GM21381 (cell line): ENCODE measurements around the gene OTUB2.
A peak's percentile ranks its signal among the peaks of the same experiment; 100 is the strongest.

Experiments
- ATAC-seq: cut with Tn5 transposase; IDR thresholded peaks from one replicate; pipeline ENCODE4 v1.9.1; 2021; ENCODE audit warnings: mild to moderate bottlenecking, moderate library complexity; ENCODE audit not compliant: unreplicated experiment

OTUB2 gene

GRCh38 chr14:93996130-93996695 lies 29.9 kb upstream of the OTUB2 start:
- ATAC-seq: no peak

GRCh38 chr14:93997082-93997481 lies 29.1 kb upstream of the OTUB2 start, which contains the start of gene CCDC197:
CCDC197 (plus strand) TSS chr14:93997301; CDS start chr14:93998132, 831 bp downstream.
- no peak for ATAC-seq

- ATAC-seq: no peak
These were observed 27.9 kb upstream of the OTUB2 start for GRCh38 chr14:93997916-93998870.

- no peak for ATAC-seq
These were observed 27.2 kb upstream of the OTUB2 start for GRCh38 chr14:93998871-93999403.

GRCh38 chr14:93999573-93999972 lies 26.6 kb upstream of the OTUB2 start:
- no peak for ATAC-seq

GRCh38 chr14:94000267-94000666 lies 25.9 kb upstream of the OTUB2 start:
- no peak for ATAC-seq

- no peak for ATAC-seq
These were observed 25.1 kb upstream of the OTUB2 start for GRCh38 chr14:94001016-94001415.

- ATAC-seq: no peak
These were observed 24.4 kb upstream of the OTUB2 start for GRCh38 chr14:94001501-94002396.

GRCh38 chr14:94003397-94003796 lies 22.7 kb upstream of the OTUB2 start:
- ATAC-seq: no peak

- no peak for ATAC-seq
These were observed 22.1 kb upstream of the OTUB2 start for GRCh38 chr14:94004015-94004414.

- no peak for ATAC-seq
These were observed 20.6 kb upstream of the OTUB2 start for GRCh38 chr14:94005324-94006073.

- no peak for ATAC-seq
These were observed 17.9 kb upstream of the OTUB2 start for GRCh38 chr14:94008234-94008633.

- peak; percentile 52 for ATAC-seq
These were observed 16.4 kb upstream of the OTUB2 start for GRCh38 chr14:94009767-94010166.

- no peak for ATAC-seq
These were observed 15.5 kb upstream of the OTUB2 start for GRCh38 chr14:94010625-94011024.

GRCh38 chr14:94011795-94012194 lies 14.3 kb upstream of the OTUB2 start:
- ATAC-seq: no peak

GRCh38 chr14:94014382-94014781 lies 11.8 kb upstream of the OTUB2 start:
- ATAC-seq: no peak

GRCh38 chr14:94015223-94015622 lies 10.9 kb upstream of the OTUB2 start:
- ATAC-seq: no peak

GRCh38 chr14:94016446-94016976 lies 9.6 kb upstream of the OTUB2 start:
- ATAC-seq: no peak

- no peak for ATAC-seq
These were observed 7.8 kb upstream of the OTUB2 start for GRCh38 chr14:94018308-94018707.

GRCh38 chr14:94019329-94019728 lies 6.8 kb upstream of the OTUB2 start:
- ATAC-seq: no peak
